IMR-90 (cell line): Measurements from ENCODE around the gene PIAS4. TPM values are rescaled to one million over a fixed set of nuclear protein-coding genes. Genes with fewer than 3 reads are reported as not detected.

Experiments
- ATAC-seq: fragments of 200-7000 bp; cut with Tn5 transposase; 2 replicates; pipeline ENCODE4 v1.9.1; 2020; ENCODE audit warnings: low read depth, mild to moderate bottlenecking, moderate library complexity
- BruUV-seq: library from RNA; stranded (reverse); fragments of 400-500 nt; replicated peaks from 2 replicates; lab custom pipeline; 2021; lab: Mats Ljungman, UMichigan
- CTCF ChIA-PET: fragments of 300-600 bp; formaldehyde crosslinking; extraction: SDS; loops from one replicate; lab custom pipeline; 2021; ENCODE audit warnings: antibody characterized with exemption; lab: Yijun Ruan, JAX
- POLR2A ChIA-PET: fragments of 300-600 bp; sonication (Branson Sonifier 250); formaldehyde crosslinking; loops from one replicate; lab custom pipeline; 2022; ENCODE audit warnings: antibody characterized with exemption; ENCODE audit not compliant: unreplicated experiment; lab: Charles Lee
- DNase-seq: peaks from one replicate; pipeline ENCODE4 v3.0.0; 2013
- H2AFZ ChIP-seq: replicated peaks from 2 replicates; pipeline ENCODE3; 2013; ENCODE audit warnings: low read length, mild to moderate bottlenecking; ENCODE audit not compliant: poor library complexity
- H2AK5ac ChIP-seq: 2 replicates; pipeline ENCODE4 v1.6.1; 2013; ENCODE audit warnings: low read depth, low read length, inconsistent platforms
- H2AK9ac ChIP-seq: replicated peaks from 2 replicates; pipeline ENCODE3; 2013; ENCODE audit warnings: mild to moderate bottlenecking, low read depth, low read length, moderate library complexity; ENCODE audit not compliant: poor library complexity
- H2BK120ac ChIP-seq: 2 replicates; pipeline ENCODE4 v1.6.1; 2013; ENCODE audit warnings: low read depth, low read length, inconsistent platforms
- H2BK15ac ChIP-seq: 3 replicates; pipeline ENCODE4 v1.6.1; 2013; ENCODE audit warnings: low read depth, low read length, inconsistent platforms
- H2BK20ac ChIP-seq: 2 replicates; pipeline ENCODE4 v1.6.1; 2013; ENCODE audit warnings: low read depth, mild to moderate bottlenecking, inconsistent platforms, low read length, moderate library complexity
- H2BK5ac ChIP-seq: 2 replicates; pipeline ENCODE4 v1.6.1; 2013; ENCODE audit warnings: mild to moderate bottlenecking, low read depth, low read length, inconsistent platforms; ENCODE audit not compliant: poor library complexity, severe bottlenecking
- H3K14ac ChIP-seq: replicated peaks from 2 replicates; pipeline ENCODE4 v1.6.1; 2013; ENCODE audit warnings: low read depth, low read length, inconsistent platforms
- H3K18ac ChIP-seq: 2 replicates; pipeline ENCODE4 v1.6.1; 2013; ENCODE audit warnings: low read depth, low read length, control low read depth
- H3K23ac ChIP-seq: 2 replicates; pipeline ENCODE4 v1.6.1; 2013; ENCODE audit warnings: low read depth, low read length, inconsistent platforms
- H3K27ac ChIP-seq: 2 replicates; pipeline ENCODE4 v1.5.1; 2013; ENCODE audit warnings: mild to moderate bottlenecking, control low read depth, low read length; ENCODE audit not compliant: insufficient read depth
- H3K27me3 ChIP-seq: 2 replicates; pipeline ENCODE4 v1.6.1; 2013; ENCODE audit warnings: low read length; ENCODE audit not compliant: control insufficient read depth, insufficient read depth
- H3K36me3 ChIP-seq: 2 replicates; pipeline ENCODE4 v1.6.1; 2013; ENCODE audit warnings: low read length, mixed read lengths; ENCODE audit not compliant: control insufficient read depth, insufficient read depth
- H3K4ac ChIP-seq: 2 replicates; pipeline ENCODE4 v1.6.1; 2013; ENCODE audit warnings: low read depth, low read length, inconsistent platforms
- H3K4me1 ChIP-seq: 2 replicates; pipeline ENCODE4 v1.6.1; 2013; ENCODE audit warnings: low read length, mixed read lengths; ENCODE audit not compliant: control insufficient read depth, insufficient read depth
- H3K4me2 ChIP-seq: 2 replicates; pipeline ENCODE4 v1.6.1; 2013; ENCODE audit warnings: low read depth, mild to moderate bottlenecking, control low read depth, low read length, moderate library complexity
- H3K4me3 ChIP-seq: 2 replicates; pipeline ENCODE4 v1.5.1; 2013; ENCODE audit warnings: low read depth, mild to moderate bottlenecking, control low read depth, low read length, moderate library complexity; ENCODE audit not compliant: insufficient read depth
- H3K56ac ChIP-seq: 2 replicates; pipeline ENCODE4 v1.6.1; 2013; ENCODE audit warnings: low read length, inconsistent platforms; ENCODE audit not compliant: insufficient read depth; ENCODE audit errors: extremely low read depth
- H3K79me1 ChIP-seq, 2 experiments: 2 replicates each; pipeline ENCODE4 v1.6.1; 2013; ENCODE audit warnings: low read length in 2 of 2, inconsistent platforms in 1 of 2, low read depth in 1 of 2
- H3K9ac ChIP-seq: 2 replicates; pipeline ENCODE4 v1.6.1; 2013; ENCODE audit warnings: low read depth, low read length, control low read depth
- H3K9me1 ChIP-seq: 2 replicates; pipeline ENCODE4 v1.6.1; 2013; ENCODE audit warnings: low read length, inconsistent platforms; ENCODE audit not compliant: insufficient read depth
- H3K9me3 ChIP-seq: 2 replicates; pipeline ENCODE4 v1.6.1; 2013; ENCODE audit warnings: low read length; ENCODE audit not compliant: control insufficient read depth, insufficient read depth
- H4K20me1 ChIP-seq: 2 replicates; pipeline ENCODE4 v1.6.1; 2013; ENCODE audit warnings: low read length, inconsistent platforms; ENCODE audit not compliant: insufficient read depth
- H4K5ac ChIP-seq: 2 replicates; pipeline ENCODE4 v1.6.1; 2013; ENCODE audit warnings: mild to moderate bottlenecking, low read depth, low read length, control low read depth
- H4K8ac ChIP-seq, 2 experiments: 2 replicates each; pipeline ENCODE4 v1.6.1; 2013; ENCODE audit warnings: low read depth in 2 of 2, low read length in 2 of 2, control low read depth in 1 of 2, inconsistent platforms in 1 of 2
- H4K91ac ChIP-seq: 2 replicates; pipeline ENCODE4 v1.6.1; 2013; ENCODE audit warnings: low read depth, low read length, inconsistent platforms; ENCODE audit not compliant: insufficient read depth
- CEBPB ChIP-seq: IDR thresholded peaks from 2 replicates; pipeline ENCODE4 v1.6.1; 2012; ENCODE audit warnings: low read depth, low read length, improper control_type of control experiment
- CHD1 ChIP-seq: IDR thresholded peaks from 2 replicates; pipeline ENCODE4 v1.6.1; 2012; ENCODE audit warnings: low read depth, low read length, improper control_type of control experiment
- ELK1 ChIP-seq: fragments of 150-350 bp; IDR thresholded peaks from 2 replicates; pipeline ENCODE4 v1.6.1; 2016; ENCODE audit warnings: low read depth, mild to moderate bottlenecking, low read length, moderate library complexity, borderline replicate concordance
- FOS ChIP-seq: fragments of 150-350 bp; IDR thresholded peaks from 2 replicates; pipeline ENCODE4 v1.6.1; 2016; ENCODE audit warnings: low read depth, low read length
- MAFK ChIP-seq: IDR thresholded peaks from 2 replicates; pipeline ENCODE4 v1.6.1; 2012; ENCODE audit warnings: low read depth, low read length, improper control_type of control experiment
- MAZ ChIP-seq: IDR thresholded peaks from 2 replicates; pipeline ENCODE4 v1.6.1; 2012; ENCODE audit warnings: low read depth, mild to moderate bottlenecking, low read length, improper control_type of control experiment, moderate library complexity, borderline replicate concordance
- NFE2L2 ChIP-seq: fragments of 150-350 bp; IDR thresholded peaks from 2 replicates; pipeline ENCODE4 v1.6.1; 2016; ENCODE audit warnings: low read depth, mild to moderate bottlenecking, low read length
- POLR2A ChIP-seq: IDR thresholded peaks from 2 replicates; pipeline ENCODE4 v1.6.1; 2012; ENCODE audit warnings: mild to moderate bottlenecking, low read depth, low read length
- RAD21 ChIP-seq: IDR thresholded peaks from 2 replicates; pipeline ENCODE4 v1.6.1; 2012; ENCODE audit warnings: low read length, improper control_type of control experiment
- RCOR1 ChIP-seq: IDR thresholded peaks from 2 replicates; pipeline ENCODE4 v1.6.1; 2012; ENCODE audit warnings: mild to moderate bottlenecking, low read length, improper control_type of control experiment; ENCODE audit not compliant: insufficient replicate concordance
- SMC3 ChIP-seq: fragments of 150-350 bp; IDR thresholded peaks from 2 replicates; pipeline ENCODE4 v1.6.1; 2016; ENCODE audit warnings: low read depth, mild to moderate bottlenecking, antibody characterized with exemption, low read length, moderate library complexity
- WGBS, 2 experiments: methylation state at CpG; one replicate each; pipeline versions ENCODE4 v1.1.5 to v1.1.7; 2013; ENCODE audit warnings: missing lambda C conversion rate in 2 of 2; ENCODE audit not compliant: insufficient read length in 1 of 2; ENCODE audit errors: extremely low coverage in 2 of 2; 5-methylcytosine and 5-hydroxymethylcytosine counted together
- dilution Hi-C: fragments of 300-500 bp; cut with HindIII; formaldehyde crosslinking; loops from one replicate; pipeline ENCODE4 v1.14.3; 2018; ENCODE audit warnings: low sequenced_read_pairs; ENCODE audit not compliant: unreplicated experiment
- in situ Hi-C: fragments of 300-500 bp; cut with MboI; formaldehyde crosslinking; loops from 3 replicates; pipeline ENCODE4 v1.14.3; 2019; ENCODE audit warnings: low sequenced_read_pairs, inconsistent platforms, mixed read lengths
- intact Hi-C: fragments of 100-400 bp; cut with micrococcal nuclease; formaldehyde crosslinking; loops from 2 replicates; pipeline ENCODE4 v1.10.0; 2022
- polyA plus RNA-seq, 3 experiments: library from polyadenylated mRNA; depleted of rRNA; stranded (reverse); fragments of >200 nt; gene quantifications; 2 replicates each; pipeline ENCODE4 v1.2.3, GENCODE V29; 2012; ENCODE audit warnings: low replicate concordance in 1 of 3
- total RNA-seq: library from RNA; depleted of rRNA; stranded (reverse); fragments of >200 nt; gene quantifications from 2 replicates; pipeline ENCODE4 v1.2.3, GENCODE V29; 2012
- TF ChIP-seq, protein P1 (sequence below): conservative IDR thresholded peaks from 2 replicates; pipeline ENCODE4 v1.5.1; 2012; ENCODE audit warnings: mild to moderate bottlenecking, low read depth, low read length, improper control_type of control experiment
- TF ChIP-seq, protein P2 (sequence below): fragments of 150-350 bp; IDR thresholded peaks from 2 replicates; pipeline ENCODE4 v1.6.1; 2017; ENCODE audit warnings: mild to moderate bottlenecking, antibody characterized with exemption, low read length, low read depth

PIAS4 gene
- total and polyA plus RNA-seq, 2 of the 4 experiments (the other 2 are of a cell fraction): 12.1 to 13.6 TPM

DNA sequence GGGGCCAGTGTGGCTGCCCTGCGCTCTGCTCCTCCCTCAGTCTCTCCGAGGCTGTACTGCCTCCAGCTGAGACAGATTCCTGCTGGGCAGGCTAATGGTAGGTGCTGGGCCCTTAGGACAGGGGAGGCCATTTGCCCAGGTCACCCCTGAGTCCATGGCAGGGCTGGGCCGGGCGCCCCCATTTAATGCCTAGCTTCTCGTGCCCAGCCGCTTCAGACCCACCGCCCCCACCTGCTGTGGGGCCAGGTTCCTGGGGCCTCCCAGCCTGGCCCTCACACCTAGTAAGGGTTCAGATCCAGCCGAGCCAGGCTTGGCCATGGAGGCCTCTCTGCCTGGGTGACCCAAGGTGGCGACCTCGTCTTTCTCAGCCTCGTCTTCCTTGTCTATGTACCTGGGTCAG, 17.8 kb downstream of the PIAS4 start:
- H4K8ac ChIP-seq: no peak overlapping the region
- dilution Hi-C loops (no loop called here), intact Hi-C loops (no loop called here), in situ Hi-C loops (no loop called here)
- no peak overlapping the region for H3K4me2 ChIP-seq
- peaks cover 29% of the 10 kb centered on the region for H4K20me1 ChIP-seq
- no peaks in the 10 kb centered on the region for H3K4me1 ChIP-seq
- no peak overlapping the region for H4K5ac ChIP-seq
- no peak overlapping the region for H3K4me3 ChIP-seq
- H2AFZ ChIP-seq: no peak overlapping the region
- WGBS, 2 experiments: 97% methylated on average over 5 of the region's 11 CpGs; no CpG with 5 or more reads in 1 of the 2 experiments
- no peak overlapping the region for H3K56ac ChIP-seq
- no peak overlapping the region for H3K23ac ChIP-seq
- no peak overlapping the region for H4K91ac ChIP-seq
- DNase-seq (no peak), ATAC-seq (no peak)
- TF ChIP-seq FOS: no peak
- TF ChIP-seq ELK1: no peak
- no peak for TF ChIP-seq SMC3
- no peak for TF ChIP-seq RAD21
- TF ChIP-seq POLR2A: no peak
- TF ChIP-seq MAZ: no peak
- TF ChIP-seq CHD1: no peak
- TF ChIP-seq RCOR1: no peak
- TF ChIP-seq, protein P1, sequence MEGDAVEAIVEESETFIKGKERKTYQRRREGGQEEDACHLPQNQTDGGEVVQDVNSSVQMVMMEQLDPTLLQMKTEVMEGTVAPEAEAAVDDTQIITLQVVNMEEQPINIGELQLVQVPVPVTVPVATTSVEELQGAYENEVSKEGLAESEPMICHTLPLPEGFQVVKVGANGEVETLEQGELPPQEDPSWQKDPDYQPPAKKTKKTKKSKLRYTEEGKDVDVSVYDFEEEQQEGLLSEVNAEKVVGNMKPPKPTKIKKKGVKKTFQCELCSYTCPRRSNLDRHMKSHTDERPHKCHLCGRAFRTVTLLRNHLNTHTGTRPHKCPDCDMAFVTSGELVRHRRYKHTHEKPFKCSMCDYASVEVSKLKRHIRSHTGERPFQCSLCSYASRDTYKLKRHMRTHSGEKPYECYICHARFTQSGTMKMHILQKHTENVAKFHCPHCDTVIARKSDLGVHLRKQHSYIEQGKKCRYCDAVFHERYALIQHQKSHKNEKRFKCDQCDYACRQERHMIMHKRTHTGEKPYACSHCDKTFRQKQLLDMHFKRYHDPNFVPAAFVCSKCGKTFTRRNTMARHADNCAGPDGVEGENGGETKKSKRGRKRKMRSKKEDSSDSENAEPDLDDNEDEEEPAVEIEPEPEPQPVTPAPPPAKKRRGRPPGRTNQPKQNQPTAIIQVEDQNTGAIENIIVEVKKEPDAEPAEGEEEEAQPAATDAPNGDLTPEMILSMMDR: no peak
- TF ChIP-seq NFE2L2: no peak
- no peak for TF ChIP-seq CEBPB
- no peak for TF ChIP-seq MAFK
- TF ChIP-seq, protein P2, sequence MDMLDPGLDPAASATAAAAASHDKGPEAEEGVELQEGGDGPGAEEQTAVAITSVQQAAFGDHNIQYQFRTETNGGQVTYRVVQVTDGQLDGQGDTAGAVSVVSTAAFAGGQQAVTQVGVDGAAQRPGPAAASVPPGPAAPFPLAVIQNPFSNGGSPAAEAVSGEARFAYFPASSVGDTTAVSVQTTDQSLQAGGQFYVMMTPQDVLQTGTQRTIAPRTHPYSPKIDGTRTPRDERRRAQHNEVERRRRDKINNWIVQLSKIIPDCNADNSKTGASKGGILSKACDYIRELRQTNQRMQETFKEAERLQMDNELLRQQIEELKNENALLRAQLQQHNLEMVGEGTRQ: no peak
- peaks cover 6 to 45% of the 10 kb centered on the region in 2 experiments for H3K79me1 ChIP-seq
- ChIA-PET POLR2A (no interaction called here), CTCF (no interaction called here)
- H3K36me3 ChIP-seq: peaks cover 43% of the 10 kb centered on the region
- no peak overlapping the region for H3K14ac ChIP-seq
- no peaks in the 10 kb centered on the region; the same call in 1 of the 2 replicates for H3K9me3 ChIP-seq
- no peak overlapping the region for H2BK120ac ChIP-seq
- H3K9ac ChIP-seq: no peak overlapping the region
- H3K18ac ChIP-seq: no peak overlapping the region
- no peaks in the 10 kb centered on the region for H3K27me3 ChIP-seq
- H2BK20ac ChIP-seq: no peak overlapping the region
- no peak overlapping the region for H2BK5ac ChIP-seq
- H3K27ac ChIP-seq: no peak overlapping the region
- no peak overlapping the region for H2BK15ac ChIP-seq
- 0 out of 2 replicates have a peak, but pooled peaks cover 2% of the 10 kb centered on the region for H3K9me1 ChIP-seq
- no peak overlapping the region for H2AK5ac ChIP-seq
- H2AK9ac ChIP-seq: no peak overlapping the region
- no peak overlapping the region for H3K4ac ChIP-seq
- BruUV-seq: no TSS peak
